Thyroid gland (tissue), 4 donors: ENCODE data around the gene WWC2. TPM values are rescaled to one million over a fixed set of nuclear protein-coding genes. Genes with fewer than 3 reads are reported as not detected.

Source experiments
- DNase-seq, 2 donors: peaks; one replicate each; pipeline ENCODE4 v3.0.0-alpha.2; 2019
- H3K27ac ChIP-seq, 3 donors: fragments of 200-600 bp; sonication (generic); 1 replicate in 2 of 3; 2 replicates in 1 of 3; pipeline ENCODE4 v1.5.1; 2016 to 2019; ENCODE audit warnings: mild to moderate bottlenecking in 1 of 3, moderate library complexity in 1 of 3
- H3K27me3 ChIP-seq: fragments of 200-600 bp; sonication (generic); one replicate; pipeline ENCODE4 v1.5.1; 2019
- H3K36me3 ChIP-seq, 2 donors: fragments of 200-600 bp; sonication (generic); one replicate each; pipeline ENCODE4 v1.5.1; 2016 to 2019
- H3K4me1 ChIP-seq, 2 donors: fragments of 200-600 bp; sonication (generic); one replicate each; pipeline ENCODE4 v1.5.1; 2017 to 2019
- H3K4me3 ChIP-seq, 3 donors: fragments of 200-600 bp; sonication (generic); replicated peaks in 1 of 3; 1 replicate in 2 of 3; 2 replicates in 1 of 3; pipeline ENCODE4 v1.5.1; 2016; ENCODE audit warnings: mild to moderate bottlenecking in 1 of 3
- H3K9me3 ChIP-seq: fragments of 200-600 bp; sonication (generic); one replicate; pipeline ENCODE4 v1.5.1; 2017
- CTCF ChIP-seq, 6 experiments: fragments of 200-600 bp in 3 of 6; fragments of 450-650 bp in 3 of 6; sonication (generic) in 3 of 6; IDR thresholded peaks; one replicate each; pipeline ENCODE4 v1.5.1; 2016 to 2019; ENCODE audit warnings: antibody characterized with exemption in 6 of 6, mild to moderate bottlenecking in 2 of 6, inconsistent platforms in 1 of 6, moderate library complexity in 1 of 6
- POLR2A ChIP-seq, 2 donors: fragments of 450-650 bp; IDR thresholded peaks; one replicate each; pipeline ENCODE4 v1.6.1; 2017; ENCODE audit warnings: antibody characterized with exemption in 2 of 2, mild to moderate bottlenecking in 2 of 2, moderate library complexity in 1 of 2
- WGBS, 2 donors: methylation state at CpG; one replicate each; pipeline ENCODE4 v1.1.5; 2017; 5-methylcytosine and 5-hydroxymethylcytosine counted together
- intact Hi-C: fragments of 100-400 bp; cut with DNase I; formaldehyde crosslinking; loops from one replicate; pipeline ENCODE4 v1.15.1; 2023
- total RNA-seq, 4 donors: library from RNA; depleted of rRNA; stranded (reverse); fragments of >200 nt; gene quantifications; one replicate each; pipeline ENCODE4 v1.2.3, GENCODE V29; 2016

WWC2 gene
- total RNA-seq, 4 donors from 2014 or later, result 44.6 to 87.4 (median 53.5) TPM

DNA sequence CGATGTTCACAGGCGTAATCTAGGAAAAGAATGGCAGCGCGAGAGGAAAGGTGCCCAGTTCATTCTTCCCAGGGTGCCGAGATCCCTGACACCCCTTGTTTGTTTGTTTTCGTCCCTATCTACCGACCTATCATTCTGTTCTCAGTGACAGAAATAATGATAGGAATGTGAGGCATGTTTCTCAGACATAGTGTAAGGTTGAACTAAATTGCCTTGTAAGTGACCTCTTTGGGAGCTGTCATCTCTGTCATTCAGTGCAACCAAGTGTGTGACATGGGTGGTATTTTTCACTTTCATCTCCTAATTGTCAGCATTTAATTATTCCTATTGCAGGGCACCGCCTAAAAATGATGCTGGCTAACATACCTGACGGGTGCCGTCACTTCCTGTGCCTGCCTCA is 196.7 kb downstream of the WWC2 start:
- 88 to 91% methylated on average over 10 of the region's 10 CpGs for WGBS, 2 donors
- peaks cover 5 to 9% of the 10 kb centered on the region in 2 donors for H3K36me3 ChIP-seq
- H3K27ac ChIP-seq, result no peak overlapping the region

GRCh38 chr4:183297675-183298074 is 198.6 kb downstream of the WWC2 start:
- no peak for DNase-seq
- no peak overlapping the region for H3K4me3 ChIP-seq
- 91 to 100% methylated on average over 3 of the region's 3 CpGs for WGBS, 2 donors
- no peaks in the 10 kb centered on the region for H3K9me3 ChIP-seq
- no peaks in the 10 kb centered on the region for H3K4me1 ChIP-seq
- intact Hi-C loops, result no loop called here
- no peak overlapping the region for H3K27ac ChIP-seq
- no peaks in the 10 kb centered on the region for H3K27me3 ChIP-seq
- TF ChIP-seq CTCF (IDR thresholded peaks at IDR 0.05) (no peak), POLR2A (IDR thresholded peaks at IDR 0.05) (no peak)
- H3K36me3 ChIP-seq, result peaks cover 5 to 9% of the 10 kb centered on the region in 2 donors

More for the DNA sequence above, 196.7 kb downstream of the WWC2 start:
- Histone ChIP-seq H3K4me1 (no peaks in the 10 kb centered on the region), H3K4me3 (no peak overlapping the region), H3K9me3 (no peaks in the 10 kb centered on the region), H3K27me3 (no peaks in the 10 kb centered on the region)
- no peak for TF ChIP-seq POLR2A (IDR thresholded peaks at IDR 0.05)
- TF ChIP-seq CTCF (IDR thresholded peaks at IDR 0.05), result no peak
- no peak for DNase-seq
- intact Hi-C loops, result no loop called here

DNA sequence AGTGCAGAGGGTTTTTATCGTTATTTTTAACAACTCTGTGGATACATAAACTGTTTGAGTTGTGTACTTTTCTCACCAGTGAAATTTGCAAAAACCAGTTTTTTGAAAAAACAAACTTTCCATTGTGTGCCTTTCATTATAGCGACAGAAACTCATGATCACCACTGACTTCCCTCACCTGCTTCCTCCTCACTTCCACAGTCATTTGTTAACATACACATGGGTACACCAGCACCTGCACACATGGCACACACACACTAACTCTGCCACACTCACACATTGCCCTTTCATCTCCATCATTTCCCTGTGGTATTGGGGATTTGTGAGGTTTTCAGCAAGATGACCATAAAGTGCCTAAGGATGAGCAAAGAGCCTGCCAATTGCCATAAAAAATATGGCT is 200.4 kb downstream of the WWC2 start:
- intact Hi-C loops, result no loop called here
- H3K9me3 ChIP-seq, result no peaks in the 10 kb centered on the region
- H3K27me3 ChIP-seq, result no peaks in the 10 kb centered on the region
- no peak overlapping the region for H3K27ac ChIP-seq
- H3K4me3 ChIP-seq, result no peak overlapping the region
- no peak for DNase-seq
- TF ChIP-seq POLR2A (IDR thresholded peaks at IDR 0.05) (no peak), CTCF (IDR thresholded peaks at IDR 0.05) (no peak)
- H3K36me3 ChIP-seq, result peaks cover 5 to 9% of the 10 kb centered on the region in 2 donors
- H3K4me1 ChIP-seq, result no peaks in the 10 kb centered on the region
- 62 to 66% methylated on average over 2 of the region's 2 CpGs for WGBS, 2 donors

- H3K4me3 ChIP-seq, result no peak overlapping the region
- TF ChIP-seq POLR2A (IDR thresholded peaks at IDR 0.05) (no peak), CTCF (IDR thresholded peaks at IDR 0.05) (no peak)
- H3K4me1 ChIP-seq, result no peaks in the 10 kb centered on the region
- DNase-seq, result no peak
- 50 to 51% methylated on average over 6 of the region's 6 CpGs for WGBS, 2 donors
- peaks cover 4 to 5% of the 10 kb centered on the region in 2 donors for H3K36me3 ChIP-seq
- H3K27me3 ChIP-seq, result no peaks in the 10 kb centered on the region
- no peaks in the 10 kb centered on the region for H3K9me3 ChIP-seq
- H3K27ac ChIP-seq, result no peak overlapping the region
- intact Hi-C loops, result no loop called here
These were observed 201.0 kb downstream of the WWC2 start for GRCh38 chr4:183300070-183300469.

DNA sequence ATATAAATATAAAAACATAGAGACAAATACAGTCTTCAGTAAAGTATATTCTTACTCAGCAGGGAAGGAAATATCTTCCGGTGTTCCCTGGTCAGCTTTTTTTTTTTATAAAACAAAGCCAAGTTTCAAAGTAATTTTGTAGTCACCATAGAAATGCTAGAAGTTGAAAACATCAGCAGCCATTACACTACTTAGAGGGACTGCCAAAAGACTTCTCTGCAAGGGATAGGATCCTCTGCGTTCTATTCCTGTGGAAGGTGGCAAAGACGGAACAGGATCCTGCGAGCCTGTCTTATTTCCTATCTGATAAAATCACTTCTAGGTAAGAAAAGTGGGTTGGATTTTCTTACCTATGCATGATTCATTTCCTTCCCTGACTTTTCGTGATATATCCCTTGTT is 201.6 kb downstream of the WWC2 start:
- intact Hi-C loops, result no loop called here
- peaks cover 0 to 4% of the 10 kb centered on the region in 2 donors for H3K36me3 ChIP-seq

More for the DNA sequence above, 201.6 kb downstream of the WWC2 start:
- WGBS, 2 donors, result 79 to 84% methylated on average over 5 of the region's 5 CpGs
- H3K27ac ChIP-seq, result no peak overlapping the region
- H3K9me3 ChIP-seq, result no peaks in the 10 kb centered on the region
- TF ChIP-seq CTCF (IDR thresholded peaks at IDR 0.05) (no peak), POLR2A (IDR thresholded peaks at IDR 0.05) (no peak)
- H3K4me1 ChIP-seq, result no peaks in the 10 kb centered on the region
- DNase-seq, result no peak
- H3K27me3 ChIP-seq, result no peaks in the 10 kb centered on the region
- no peak overlapping the region for H3K4me3 ChIP-seq
